ENCODE data around the gene ATP9B.

ATP9B gene

GRCh38 chr18:79214056-79214455 lies 144.9 kb downstream of the ATP9B start:
- H3K79me2 ChIP-seq (ENCODE audit: control insufficient read depth, insufficient read depth, low read length, unreplicated experiment): no peaks in the 10 kb centered on the region
- H3K4me1 ChIP-seq (ENCODE audit: control insufficient read depth, insufficient read depth, low read length, unreplicated experiment): peaks cover 6% of the 10 kb centered on the region

GRCh38 chr18:79216176-79216575 lies 147.0 kb downstream of the ATP9B start:
- H3K36me3 ChIP-seq (ENCODE audit: insufficient read depth, low read length): no peaks in the 10 kb centered on the region

More at GRCh38 chr18:79214056-79214455, 144.9 kb downstream of the ATP9B start:
- no peaks in the 10 kb centered on the region for H3K27me3 ChIP-seq (ENCODE audit: insufficient read depth, low read length)
- H3K36me3 ChIP-seq (ENCODE audit: insufficient read depth, low read length): no peaks in the 10 kb centered on the region
- H3K4me3 ChIP-seq (ENCODE audit: low read depth, low read length): no peak overlapping the region
- no peak overlapping the region for H2AFZ ChIP-seq (ENCODE audit: low read length, unreplicated experiment)
- no peak overlapping the region for H3K27ac ChIP-seq (ENCODE audit: low read depth, low read length)

GRCh38 chr18:79217979-79218604 lies 148.9 kb downstream of the ATP9B start:
- no peaks in the 10 kb centered on the region for H3K79me2 ChIP-seq (ENCODE audit: control insufficient read depth, insufficient read depth, low read length, unreplicated experiment)
- H3K36me3 ChIP-seq (ENCODE audit: insufficient read depth, low read length): no peaks in the 10 kb centered on the region
- H3K4me3 ChIP-seq (ENCODE audit: low read depth, low read length): no peak overlapping the region
- no peak overlapping the region for H2AFZ ChIP-seq (ENCODE audit: low read length, unreplicated experiment)
- no peaks in the 10 kb centered on the region for H3K27me3 ChIP-seq (ENCODE audit: insufficient read depth, low read length)
- H3K27ac ChIP-seq (ENCODE audit: low read depth, low read length): no peak overlapping the region
- H3K4me1 ChIP-seq (ENCODE audit: control insufficient read depth, insufficient read depth, low read length, unreplicated experiment): no peaks in the 10 kb centered on the region

More at GRCh38 chr18:79216176-79216575, 147.0 kb downstream of the ATP9B start:
- H3K27ac ChIP-seq (ENCODE audit: low read depth, low read length): no peak overlapping the region
- H3K4me3 ChIP-seq (ENCODE audit: low read depth, low read length): no peak overlapping the region
- H3K27me3 ChIP-seq (ENCODE audit: insufficient read depth, low read length): no peaks in the 10 kb centered on the region
- H3K79me2 ChIP-seq (ENCODE audit: control insufficient read depth, insufficient read depth, low read length, unreplicated experiment): no peaks in the 10 kb centered on the region
- H2AFZ ChIP-seq (ENCODE audit: low read length, unreplicated experiment): no peak overlapping the region
- peaks cover 6% of the 10 kb centered on the region for H3K4me1 ChIP-seq (ENCODE audit: control insufficient read depth, insufficient read depth, low read length, unreplicated experiment)

- no peaks in the 10 kb centered on the region for H3K79me2 ChIP-seq (ENCODE audit: control insufficient read depth, insufficient read depth, low read length, unreplicated experiment)
- no peaks in the 10 kb centered on the region for H3K27me3 ChIP-seq (ENCODE audit: insufficient read depth, low read length)
- H2AFZ ChIP-seq (ENCODE audit: low read length, unreplicated experiment): no peak overlapping the region
- H3K4me1 ChIP-seq (ENCODE audit: control insufficient read depth, insufficient read depth, low read length, unreplicated experiment): no peaks in the 10 kb centered on the region
- no peaks in the 10 kb centered on the region for H3K36me3 ChIP-seq (ENCODE audit: insufficient read depth, low read length)
- H3K27ac ChIP-seq (ENCODE audit: low read depth, low read length): no peak overlapping the region
- no peak overlapping the region for H3K4me3 ChIP-seq (ENCODE audit: low read depth, low read length)
These were observed 149.5 kb downstream of the ATP9B start for GRCh38 chr18:79218605-79219190.

GRCh38 chr18:79221136-79221535 lies 151.9 kb downstream of the ATP9B start:
- Histone ChIP-seq H3K36me3 (ENCODE audit: insufficient read depth, low read length) (no peaks in the 10 kb centered on the region), H3K27ac (ENCODE audit: low read depth, low read length) (no peak overlapping the region), H3K4me3 (ENCODE audit: low read depth, low read length) (no peak overlapping the region), H3K79me2 (ENCODE audit: control insufficient read depth, insufficient read depth, low read length, unreplicated experiment) (no peaks in the 10 kb centered on the region), H3K4me1 (ENCODE audit: control insufficient read depth, insufficient read depth, low read length, unreplicated experiment) (no peaks in the 10 kb centered on the region), H3K27me3 (ENCODE audit: insufficient read depth, low read length) (no peaks in the 10 kb centered on the region), H2AFZ (ENCODE audit: low read length, unreplicated experiment) (no peak overlapping the region)

- H2AFZ ChIP-seq (ENCODE audit: low read length, unreplicated experiment): no peak overlapping the region
- no peak overlapping the region for H3K4me3 ChIP-seq (ENCODE audit: low read depth, low read length)
- H3K27ac ChIP-seq (ENCODE audit: low read depth, low read length): no peak overlapping the region
- no peaks in the 10 kb centered on the region for H3K79me2 ChIP-seq (ENCODE audit: control insufficient read depth, insufficient read depth, low read length, unreplicated experiment)
- no peaks in the 10 kb centered on the region for H3K36me3 ChIP-seq (ENCODE audit: insufficient read depth, low read length)
- H3K4me1 ChIP-seq (ENCODE audit: control insufficient read depth, insufficient read depth, low read length, unreplicated experiment): no peaks in the 10 kb centered on the region
- H3K27me3 ChIP-seq (ENCODE audit: insufficient read depth, low read length): no peaks in the 10 kb centered on the region
These were observed 153.6 kb downstream of the ATP9B start for GRCh38 chr18:79222790-79223189.

GRCh38 chr18:79223431-79223830 lies 154.2 kb downstream of the ATP9B start:
- H3K36me3 ChIP-seq (ENCODE audit: insufficient read depth, low read length): no peaks in the 10 kb centered on the region
- no peaks in the 10 kb centered on the region for H3K27me3 ChIP-seq (ENCODE audit: insufficient read depth, low read length)
- H3K27ac ChIP-seq (ENCODE audit: low read depth, low read length): no peak overlapping the region
- H3K4me1 ChIP-seq (ENCODE audit: control insufficient read depth, insufficient read depth, low read length, unreplicated experiment): no peaks in the 10 kb centered on the region
- H3K4me3 ChIP-seq (ENCODE audit: low read depth, low read length): no peak overlapping the region
- H3K79me2 ChIP-seq (ENCODE audit: control insufficient read depth, insufficient read depth, low read length, unreplicated experiment): no peaks in the 10 kb centered on the region
- H2AFZ ChIP-seq (ENCODE audit: low read length, unreplicated experiment): no peak overlapping the region

GRCh38 chr18:79224381-79224780 lies 155.2 kb downstream of the ATP9B start:
- H2AFZ ChIP-seq (ENCODE audit: low read length, unreplicated experiment): no peak overlapping the region
- no peak overlapping the region for H3K4me3 ChIP-seq (ENCODE audit: low read depth, low read length)
- H3K36me3 ChIP-seq (ENCODE audit: insufficient read depth, low read length): no peaks in the 10 kb centered on the region
- H3K79me2 ChIP-seq (ENCODE audit: control insufficient read depth, insufficient read depth, low read length, unreplicated experiment): no peaks in the 10 kb centered on the region
- no peaks in the 10 kb centered on the region for H3K4me1 ChIP-seq (ENCODE audit: control insufficient read depth, insufficient read depth, low read length, unreplicated experiment)
- no peaks in the 10 kb centered on the region for H3K27me3 ChIP-seq (ENCODE audit: insufficient read depth, low read length)
- no peak overlapping the region for H3K27ac ChIP-seq (ENCODE audit: low read depth, low read length)

GRCh38 chr18:79227621-79228020 lies 158.4 kb downstream of the ATP9B start:
- no peak overlapping the region for H3K4me3 ChIP-seq (ENCODE audit: low read depth, low read length)
- H3K4me1 ChIP-seq (ENCODE audit: control insufficient read depth, insufficient read depth, low read length, unreplicated experiment): no peaks in the 10 kb centered on the region
- H2AFZ ChIP-seq (ENCODE audit: low read length, unreplicated experiment): no peak overlapping the region
- H3K36me3 ChIP-seq (ENCODE audit: insufficient read depth, low read length): no peaks in the 10 kb centered on the region
- no peaks in the 10 kb centered on the region for H3K27me3 ChIP-seq (ENCODE audit: insufficient read depth, low read length)
- H3K27ac ChIP-seq (ENCODE audit: low read depth, low read length): no peak overlapping the region
- H3K79me2 ChIP-seq (ENCODE audit: control insufficient read depth, insufficient read depth, low read length, unreplicated experiment): no peaks in the 10 kb centered on the region

- H3K27me3 ChIP-seq (ENCODE audit: insufficient read depth, low read length): no peaks in the 10 kb centered on the region
- no peak overlapping the region for H2AFZ ChIP-seq (ENCODE audit: low read length, unreplicated experiment)
- no peaks in the 10 kb centered on the region for H3K79me2 ChIP-seq (ENCODE audit: control insufficient read depth, insufficient read depth, low read length, unreplicated experiment)
- no peaks in the 10 kb centered on the region for H3K36me3 ChIP-seq (ENCODE audit: insufficient read depth, low read length)
- H3K4me1 ChIP-seq (ENCODE audit: control insufficient read depth, insufficient read depth, low read length, unreplicated experiment): no peaks in the 10 kb centered on the region
- H3K27ac ChIP-seq (ENCODE audit: low read depth, low read length): no peak overlapping the region
- H3K4me3 ChIP-seq (ENCODE audit: low read depth, low read length): no peak overlapping the region
These were observed 160.2 kb downstream of the ATP9B start for GRCh38 chr18:79229431-79229830.

GRCh38 chr18:79234438-79234837 lies 165.2 kb downstream of the ATP9B start:
- H3K27me3 ChIP-seq (ENCODE audit: insufficient read depth, low read length): no peaks in the 10 kb centered on the region
- H3K79me2 ChIP-seq (ENCODE audit: control insufficient read depth, insufficient read depth, low read length, unreplicated experiment): no peaks in the 10 kb centered on the region

More at GRCh38 chr18:79234438-79234837, 165.2 kb downstream of the ATP9B start:
- H3K4me3 ChIP-seq (ENCODE audit: low read depth, low read length): no peak overlapping the region
- no peak overlapping the region for H2AFZ ChIP-seq (ENCODE audit: low read length, unreplicated experiment)
- no peaks in the 10 kb centered on the region for H3K4me1 ChIP-seq (ENCODE audit: control insufficient read depth, insufficient read depth, low read length, unreplicated experiment)
- H3K27ac ChIP-seq (ENCODE audit: low read depth, low read length): no peak overlapping the region
- H3K36me3 ChIP-seq (ENCODE audit: insufficient read depth, low read length): no peaks in the 10 kb centered on the region

All from ACC112 (cell line).